ENCODE data around the gene ETFRF1. TPM values are rescaled to one million over a fixed set of nuclear protein-coding genes. Genes with fewer than 3 reads are reported as not detected.

ETFRF1 gene
- total RNA-seq, 1 experiment from 2014 or later, result 10.2 TPM

GRCh38 chr12:25208554-25208953 lies 13.5 kb downstream of the ETFRF1 start:
- ChIA-PET CTCF (no interaction called here), POLR2A (no interaction called here)
- no peaks in the 10 kb centered on the region for H3K36me3 ChIP-seq (ENCODE audit: control insufficient read depth, insufficient read depth, low read length)
- Mint-ChIP-seq H3K36me3 (ENCODE audit: insufficient read depth, unreplicated experiment) (peaks cover 67% of the 10 kb centered on the region), H3K27me3 (ENCODE audit: insufficient read depth, unreplicated experiment) (no peaks in the 10 kb centered on the region), H3K4me3 (ENCODE audit: unreplicated experiment) (no peak overlapping the region), H3K4me1 (ENCODE audit: low read depth, unreplicated experiment) (peaks cover 7% of the 10 kb centered on the region), H3K9me3 (ENCODE audit: unreplicated experiment) (no peaks in the 10 kb centered on the region), H3K27ac (ENCODE audit: unreplicated experiment) (no peak overlapping the region)
- H3K4me1 ChIP-seq, result no peaks in the 10 kb centered on the region
- H3K9me3 ChIP-seq, result no peaks in the 10 kb centered on the region
- DNase-seq, result no peak
- no peak for TF ChIP-seq CTCF (IDR thresholded peaks at IDR 0.05; ENCODE audit: insufficient read depth in 1 of 2, low read depth in 1 of 2, low read length in 1 of 2, severe bottlenecking in 1 of 2, unreplicated experiment in 1 of 2)
- H3K4me3 ChIP-seq (ENCODE audit: low read depth, low read length), result no peak overlapping the region
- BruUV-seq (replicated peaks), result no TSS peak
- intact Hi-C loops (cut with micrococcal nuclease; ENCODE audit: unreplicated experiment), result no loop called here
- no peaks in the 10 kb centered on the region for H3K27me3 ChIP-seq (replicated peaks; ENCODE audit: control insufficient read depth, insufficient read depth, low read length)

- intact Hi-C loops (cut with micrococcal nuclease; ENCODE audit: unreplicated experiment), result no loop called here
- no peaks in the 10 kb centered on the region for H3K4me1 ChIP-seq
- Mint-ChIP-seq H3K4me3 (ENCODE audit: unreplicated experiment) (no peak overlapping the region), H3K27ac (ENCODE audit: unreplicated experiment) (no peak overlapping the region), H3K9me3 (ENCODE audit: unreplicated experiment) (no peaks in the 10 kb centered on the region), H3K27me3 (ENCODE audit: insufficient read depth, unreplicated experiment) (no peaks in the 10 kb centered on the region), H3K4me1 (ENCODE audit: low read depth, unreplicated experiment) (peaks cover 7% of the 10 kb centered on the region), H3K36me3 (ENCODE audit: insufficient read depth, unreplicated experiment) (peaks cover 68% of the 10 kb centered on the region)
- no TSS peak for BruUV-seq (replicated peaks)
- H3K4me3 ChIP-seq (ENCODE audit: low read depth, low read length), result no peak overlapping the region
- ChIA-PET CTCF (interaction anchor here (1.5 kb wide), 1 partner anchor 174 kb away, joined by 7 read pairs; no protein-coding TSS in a partner anchor), POLR2A (no interaction called here)
- no peaks in the 10 kb centered on the region for H3K27me3 ChIP-seq (replicated peaks; ENCODE audit: control insufficient read depth, insufficient read depth, low read length)
- 0 out of 2 replicates have a peak, but pooled peaks cover 2% of the 10 kb centered on the region for H3K36me3 ChIP-seq (ENCODE audit: control insufficient read depth, insufficient read depth, low read length)
- no peak for TF ChIP-seq CTCF (IDR thresholded peaks at IDR 0.05; ENCODE audit: insufficient read depth in 1 of 2, low read depth in 1 of 2, low read length in 1 of 2, severe bottlenecking in 1 of 2, unreplicated experiment in 1 of 2)
- no peak for DNase-seq
- H3K9me3 ChIP-seq, result no peaks in the 10 kb centered on the region
Measured at GRCh38 chr12:25213338-25213737, 18.3 kb downstream of the ETFRF1 start.

- no peak for TF ChIP-seq CTCF (IDR thresholded peaks at IDR 0.05; ENCODE audit: insufficient read depth in 1 of 2, low read depth in 1 of 2, low read length in 1 of 2, severe bottlenecking in 1 of 2, unreplicated experiment in 1 of 2)
- DNase-seq, result no peak
- Mint-ChIP-seq H3K27ac (ENCODE audit: unreplicated experiment) (peak overlapping the region; percentile 21), H3K4me1 (ENCODE audit: low read depth, unreplicated experiment) (peaks cover 51% of the 10 kb centered on the region), H3K4me3 (ENCODE audit: unreplicated experiment) (no peak overlapping the region), H3K9me3 (ENCODE audit: unreplicated experiment) (no peaks in the 10 kb centered on the region), H3K27me3 (ENCODE audit: insufficient read depth, unreplicated experiment) (no peaks in the 10 kb centered on the region), H3K36me3 (ENCODE audit: insufficient read depth, unreplicated experiment) (peaks cover 90% of the 10 kb centered on the region)
- CTCF ChIA-PET, result no interaction called here
- H3K36me3 ChIP-seq (ENCODE audit: control insufficient read depth, insufficient read depth, low read length), result peaks cover 6% of the 10 kb centered on the region
- no peaks in the 10 kb centered on the region for H3K27me3 ChIP-seq (replicated peaks; ENCODE audit: control insufficient read depth, insufficient read depth, low read length)
- POLR2A ChIA-PET, result no interaction called here
- H3K9me3 ChIP-seq, result no peaks in the 10 kb centered on the region
- no TSS peak for BruUV-seq (replicated peaks)
- peaks cover under 1% of the 10 kb centered on the region; the same call in 1 of the 2 replicates for H3K4me1 ChIP-seq
- intact Hi-C loops (cut with micrococcal nuclease; ENCODE audit: unreplicated experiment), result no loop called here
- H3K4me3 ChIP-seq (ENCODE audit: low read depth, low read length), result no peak overlapping the region
Measured at GRCh38 chr12:25236190-25236589, 41.2 kb downstream of the ETFRF1 start.
